MM.1S (cell line): ENCODE results near the gene ABCA2.

Experiments used
- DNase-seq: peaks from one replicate; pipeline ENCODE4 v3.0.0-alpha.2; 2015
- H2AFZ ChIP-seq: fragments of 300-600 bp; sonication (generic); 2 replicates; pipeline ENCODE4 v1.6.0; 2016; ENCODE audit warnings: antibody characterized with exemption, low read length
- H3F3A ChIP-seq: fragments of 300-600 bp; sonication (generic); 2 replicates; pipeline ENCODE4 v1.6.1; 2016; ENCODE audit warnings: mild to moderate bottlenecking, antibody characterized with exemption, low read length, moderate library complexity, mixed read lengths; ENCODE audit not compliant: insufficient read depth
- H3K27ac ChIP-seq: fragments of 300-600 bp; sonication (generic); 2 replicates; pipeline ENCODE4 v1.5.1; 2016; ENCODE audit warnings: mild to moderate bottlenecking, low read length
- H3K27me3 ChIP-seq: fragments of 300-600 bp; sonication (generic); replicated peaks from 2 replicates; pipeline ENCODE4 v1.6.0; 2016; ENCODE audit warnings: low read length; ENCODE audit not compliant: insufficient read depth
- H3K36me3 ChIP-seq: fragments of 300-600 bp; sonication (generic); replicated peaks from 2 replicates; pipeline ENCODE4 v1.6.1; 2016; ENCODE audit warnings: mild to moderate bottlenecking, low read length, mixed read lengths; ENCODE audit not compliant: insufficient read depth
- H3K4me1 ChIP-seq: fragments of 300-600 bp; sonication (generic); 2 replicates; pipeline ENCODE4 v1.6.1; 2016; ENCODE audit warnings: low read length, mixed read lengths
- H3K4me2 ChIP-seq: fragments of 300-600 bp; sonication (generic); 2 replicates; pipeline ENCODE4 v1.6.0; 2016; ENCODE audit warnings: low read depth, low read length
- H3K4me3 ChIP-seq: fragments of 300-600 bp; sonication (generic); 2 replicates; pipeline ENCODE4 v1.5.1; 2016; ENCODE audit warnings: low read length, mixed read lengths
- H3K79me2 ChIP-seq: fragments of 300-600 bp; sonication (generic); 2 replicates; pipeline ENCODE4 v1.6.1; 2016; ENCODE audit warnings: mixed run types, low read length, mixed read lengths
- H3K9ac ChIP-seq: fragments of 300-600 bp; sonication (generic); 2 replicates; pipeline ENCODE4 v1.6.1; 2016; ENCODE audit warnings: low read length, mixed read lengths
- H3K9me2 ChIP-seq: fragments of 300-600 bp; sonication (generic); replicated peaks from 2 replicates; pipeline ENCODE4 v1.6.1; 2016; ENCODE audit warnings: mild to moderate bottlenecking, low read length, mixed read lengths; ENCODE audit not compliant: insufficient read depth
- H3K9me3 ChIP-seq: fragments of 300-600 bp; sonication (generic); replicated peaks from 2 replicates; pipeline ENCODE4 v1.6.1; 2016; ENCODE audit warnings: mild to moderate bottlenecking, low read length, mixed read lengths; ENCODE audit not compliant: insufficient read depth
- H4K20me1 ChIP-seq: fragments of 300-600 bp; sonication (generic); 2 replicates; pipeline ENCODE4 v1.6.1; 2016; ENCODE audit warnings: mild to moderate bottlenecking, low read length, moderate library complexity, mixed read lengths; ENCODE audit not compliant: insufficient read depth
- CTCF ChIP-seq: fragments of 300-600 bp; sonication (generic); IDR thresholded peaks from 2 replicates; pipeline ENCODE4 v1.5.1; 2016; ENCODE audit warnings: antibody characterized with exemption, low read length, mixed read lengths
- EZH2 ChIP-seq: fragments of 300-600 bp; sonication (generic); optimal IDR thresholded peaks from 2 replicates; pipeline ENCODE3; 2017; ENCODE audit warnings: low read depth, mild to moderate bottlenecking, antibody characterized with exemption, low read length, mixed read lengths
- EZH2phosphoT487 ChIP-seq: fragments of 300-600 bp; sonication (generic); IDR thresholded peaks from 2 replicates; pipeline ENCODE4 v1.6.1; 2018; ENCODE audit warnings: antibody characterized with exemption, low read length

Gene ABCA2

DNA sequence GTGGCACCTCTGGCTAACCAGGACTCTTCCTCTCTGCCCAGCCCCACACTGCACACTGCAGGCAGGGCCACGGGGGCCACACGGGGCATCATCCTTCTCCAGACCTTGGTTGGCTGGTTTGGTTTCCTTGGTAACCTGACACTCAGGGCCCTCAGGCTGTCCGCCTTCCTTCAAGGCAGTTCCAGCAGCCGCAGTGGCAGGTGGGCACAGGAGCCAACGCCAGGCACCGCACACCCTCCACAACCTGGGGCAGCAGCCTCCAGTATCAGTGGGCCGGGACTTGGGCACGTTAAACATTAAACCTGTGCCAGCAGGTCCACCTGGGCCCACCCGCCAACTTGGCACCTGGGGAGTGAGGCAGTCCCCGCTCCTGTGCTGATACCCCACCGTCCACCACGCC is 16.0 kb upstream of the ABCA2 start:
- H3K9me2 ChIP-seq = no peaks in the 10 kb centered on the region
- H3K79me2 ChIP-seq = no peaks in the 10 kb centered on the region
- no peaks in the 10 kb centered on the region for H4K20me1 ChIP-seq
- no peak overlapping the region for H3K4me3 ChIP-seq
- TF ChIP-seq EZH2phosphoT487 (no peak), CTCF (no peak), EZH2 (no peak)
- no peak for DNase-seq
- no peaks in the 10 kb centered on the region for H3K9me3 ChIP-seq
- no peaks in the 10 kb centered on the region for H3K36me3 ChIP-seq
- H3F3A ChIP-seq = no peaks in the 10 kb centered on the region
- peaks cover 84% of the 10 kb centered on the region for H3K27me3 ChIP-seq
- no peak overlapping the region for H3K27ac ChIP-seq
- H3K4me2 ChIP-seq = no peak overlapping the region
- H3K9ac ChIP-seq = no peak overlapping the region
- no peak overlapping the region for H2AFZ ChIP-seq
- H3K4me1 ChIP-seq = no peaks in the 10 kb centered on the region

GRCh38 chr9:137042751-137043727 is 15.0 kb upstream of the ABCA2 start:
- no peaks in the 10 kb centered on the region for H4K20me1 ChIP-seq
- DNase-seq = no peak
- no peak overlapping the region for H3K9ac ChIP-seq
- no peaks in the 10 kb centered on the region for H3K79me2 ChIP-seq
- no peaks in the 10 kb centered on the region for H3K9me3 ChIP-seq
- no peak overlapping the region for H3K27ac ChIP-seq
- H3K4me3 ChIP-seq = no peak overlapping the region
- no peak overlapping the region for H2AFZ ChIP-seq
- H3K36me3 ChIP-seq = no peaks in the 10 kb centered on the region
- no peaks in the 10 kb centered on the region for H3F3A ChIP-seq
- no peaks in the 10 kb centered on the region for H3K9me2 ChIP-seq
- H3K4me2 ChIP-seq = no peak overlapping the region
- no peaks in the 10 kb centered on the region for H3K4me1 ChIP-seq
- H3K27me3 ChIP-seq = peaks cover 86% of the 10 kb centered on the region
- TF ChIP-seq EZH2 (no peak), EZH2phosphoT487 (no peak), CTCF (no peak)

GRCh38 chr9:137041124-137041523 is 13.1 kb upstream of the ABCA2 start:
- Histone ChIP-seq H3F3A (no peaks in the 10 kb centered on the region), H3K4me2 (no peak overlapping the region), H3K27ac (no peak overlapping the region), H3K9ac (no peak overlapping the region), H4K20me1 (no peaks in the 10 kb centered on the region), H3K36me3 (no peaks in the 10 kb centered on the region), H3K27me3 (peaks cover 85% of the 10 kb centered on the region), H3K9me2 (no peaks in the 10 kb centered on the region), H3K79me2 (no peaks in the 10 kb centered on the region), H2AFZ (no peak overlapping the region), H3K4me3 (no peak overlapping the region), H3K9me3 (no peaks in the 10 kb centered on the region), H3K4me1 (no peaks in the 10 kb centered on the region)
- TF ChIP-seq CTCF (no peak), EZH2phosphoT487 (no peak), EZH2 (no peak)
- no peak for DNase-seq
